ENCODE data around the gene PCBD2. TPM values are rescaled to one million over a fixed set of nuclear protein-coding genes. Genes with fewer than 3 reads are reported as not detected.

PCBD2 gene
- total and polyA plus RNA-seq, 2 donors (not counting 1 experiment from before 2014, with no cell fraction given) = 6.1 to 15.7 TPM

DNA sequence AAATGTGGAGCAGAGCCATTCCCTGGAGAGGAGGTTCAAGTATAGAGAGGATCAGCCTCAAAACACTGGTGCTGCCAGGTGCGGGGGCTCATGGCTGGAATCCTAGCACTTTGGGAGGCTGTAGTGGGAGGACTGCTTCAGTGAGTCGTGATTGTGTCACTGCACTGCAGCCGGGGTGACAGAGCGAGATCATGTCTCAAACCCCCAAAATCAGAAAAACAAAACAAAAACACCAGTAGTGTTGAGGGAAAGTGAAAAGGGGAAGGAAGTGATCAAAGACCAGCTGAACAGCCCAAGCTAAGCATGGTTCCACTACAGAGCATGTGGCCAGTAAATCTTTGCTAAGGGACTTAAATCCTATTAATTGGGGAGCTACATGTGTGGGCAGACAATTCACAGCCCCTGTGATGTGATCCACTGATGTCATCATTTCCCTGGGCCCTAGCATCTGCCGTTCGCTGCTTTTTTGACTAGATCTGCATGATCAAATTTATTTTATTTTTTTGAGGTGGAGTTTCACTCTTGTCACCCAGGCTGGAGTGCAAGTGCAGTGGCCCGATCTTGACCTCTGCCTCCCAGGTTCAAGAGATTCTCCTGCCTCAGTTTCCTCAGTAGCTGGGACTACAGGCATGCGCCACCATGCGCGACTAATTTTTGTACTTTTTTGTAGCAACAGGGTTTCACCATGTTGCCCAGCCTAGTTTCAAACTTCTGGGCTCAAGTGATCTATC, 2.7 kb upstream of the PCBD2 start:
- Mint-ChIP-seq H3K9me3 (ENCODE audit: insufficient read depth) (no peaks in the 10 kb centered on the region), H3K27me3 (no peaks in the 10 kb centered on the region), H3K4me1 (peaks cover 35% of the 10 kb centered on the region), H3K27ac (peak overlapping the region; percentile 93), H3K4me3 (peak overlapping the region; percentile 63)
- ChIA-PET CTCF (interaction anchor here (0.7 to 8.4 kb wide), 13 partner anchors 10 to 676 kb away, joined by 3 to 93 read pairs (median 4); partner anchors contain the start of genes C5orf24, CAMLG, DDX46 and PPP2CA), POLR2A (interaction anchor here (0.8 to 2.5 kb wide), 4 partner anchors 28 to 164 kb away, joined by 4 to 9 read pairs (median 6); partner anchors contain the start of genes C5orf24, CAMLG and TXNDC15)
- peak overlapping the region; percentile 87 to 96 for H3K27ac ChIP-seq (ENCODE audit: low read length in 2 of 2)
- peak overlapping the region; percentile 67 for H3K4me2 ChIP-seq (replicated peaks; ENCODE audit: low read depth, low read length, poor library complexity, severe bottlenecking)
- WGBS (ENCODE audit: insufficient coverage) = 58% methylated on average over 5 of the region's 10 CpGs
- peak overlapping the region in 4 of 5 experiments; percentile 0 to 44 (median 21) for H3K4me3 ChIP-seq (ENCODE audit: control extremely low read depth in 1 of 5, extremely low read depth in 1 of 5, insufficient read depth in 1 of 5, low read depth in 2 of 5, low read length in 4 of 5)
- peaks cover 32 to 42% of the 10 kb centered on the region in 2 donors for H3K4me1 ChIP-seq (ENCODE audit: control insufficient read depth in 2 of 2, insufficient read depth in 2 of 2, low read length in 2 of 2)
- H2AFZ ChIP-seq (ENCODE audit: insufficient read depth, low read depth, low read length, poor library complexity, severe bottlenecking) = peak overlapping the region; percentile 48
- no peaks in the 10 kb centered on the region for H4K20me1 ChIP-seq (ENCODE audit: control insufficient read depth, insufficient read depth, low read length, poor library complexity, severe bottlenecking)
- no peaks in the 10 kb centered on the region for H3K27me3 ChIP-seq (replicated peaks in 1 of 4; ENCODE audit: control extremely low read depth in 1 of 4, control insufficient read depth in 3 of 4, insufficient read depth in 4 of 4, low read length in 3 of 4)
- H3K36me3 ChIP-seq (replicated peaks in 1 of 2; ENCODE audit: control extremely low read depth in 1 of 2, control insufficient read depth in 1 of 2, extremely low read depth in 1 of 2, insufficient read depth in 2 of 2, low read length in 1 of 2) = peaks cover 5 to 15% of the 10 kb centered on the region in 2 experiments
- peaks cover 0 to 17% (median 0%) of the 10 kb centered on the region in 3 donors for H3K9me3 ChIP-seq (ENCODE audit: control extremely low read depth in 1 of 3, control insufficient read depth in 2 of 3, insufficient read depth in 1 of 3, low read length in 2 of 3)
- peak; percentile 32 for ATAC-seq (ENCODE audit: low read depth)
- TF ChIP-seq EZH2 (IDR thresholded peaks at IDR 0.05; ENCODE audit: borderline replicate concordance, insufficient read depth, low read depth, low read length, poor library complexity, severe bottlenecking) = no peak
- TF ChIP-seq, protein P1, sequence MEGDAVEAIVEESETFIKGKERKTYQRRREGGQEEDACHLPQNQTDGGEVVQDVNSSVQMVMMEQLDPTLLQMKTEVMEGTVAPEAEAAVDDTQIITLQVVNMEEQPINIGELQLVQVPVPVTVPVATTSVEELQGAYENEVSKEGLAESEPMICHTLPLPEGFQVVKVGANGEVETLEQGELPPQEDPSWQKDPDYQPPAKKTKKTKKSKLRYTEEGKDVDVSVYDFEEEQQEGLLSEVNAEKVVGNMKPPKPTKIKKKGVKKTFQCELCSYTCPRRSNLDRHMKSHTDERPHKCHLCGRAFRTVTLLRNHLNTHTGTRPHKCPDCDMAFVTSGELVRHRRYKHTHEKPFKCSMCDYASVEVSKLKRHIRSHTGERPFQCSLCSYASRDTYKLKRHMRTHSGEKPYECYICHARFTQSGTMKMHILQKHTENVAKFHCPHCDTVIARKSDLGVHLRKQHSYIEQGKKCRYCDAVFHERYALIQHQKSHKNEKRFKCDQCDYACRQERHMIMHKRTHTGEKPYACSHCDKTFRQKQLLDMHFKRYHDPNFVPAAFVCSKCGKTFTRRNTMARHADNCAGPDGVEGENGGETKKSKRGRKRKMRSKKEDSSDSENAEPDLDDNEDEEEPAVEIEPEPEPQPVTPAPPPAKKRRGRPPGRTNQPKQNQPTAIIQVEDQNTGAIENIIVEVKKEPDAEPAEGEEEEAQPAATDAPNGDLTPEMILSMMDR (IDR thresholded peaks at IDR 0.05) = no peak
- H3K79me2 ChIP-seq (ENCODE audit: control insufficient read depth, insufficient read depth, low read length) = peaks cover 5% of the 10 kb centered on the region
- DNase-seq = peak; percentile 87
- H3K9ac ChIP-seq (ENCODE audit: low read length) = peak overlapping the region; percentile 50
- intact Hi-C loops (cut with micrococcal nuclease) = loop anchor here (10.0 kb wide), 1 partner anchor 377 kb away; the partner anchor contains the start of gene JADE2

All from B cell (primary cell).